GM23338 (cell line): ENCODE measurements around the gene AP1S3. TPM values are rescaled to one million over a fixed set of nuclear protein-coding genes. Genes with fewer than 3 reads are reported as not detected.

Experiments used
- ATAC-seq: fragments of 200-7000 bp; cut with Tn5 transposase; 3 replicates; pipeline ENCODE4 v1.9.1; 2020
- DNase-seq: peaks from one replicate; pipeline ENCODE4 v3.0.0-alpha.2; 2015; ENCODE audit warnings: low spot score
- H2AFZ ChIP-seq: fragments of 200-600 bp; sonication (generic); 2 replicates; pipeline ENCODE4 v1.8.0; 2016; ENCODE audit warnings: antibody characterized with exemption, mild to moderate bottlenecking, moderate library complexity
- H3F3A ChIP-seq: fragments of 200-600 bp; sonication (generic); replicated peaks from 2 replicates; pipeline ENCODE4 v1.8.0; 2017; ENCODE audit warnings: antibody characterized with exemption, mixed run types, low read depth
- H3K27ac ChIP-seq: fragments of 200-600 bp; sonication (generic); 2 replicates; pipeline ENCODE4 v1.6.1; 2016; ENCODE audit warnings: low read depth
- H3K27me3 ChIP-seq: fragments of 200-600 bp; sonication (generic); 2 replicates; pipeline ENCODE4 v1.8.0; 2016; ENCODE audit warnings: mild to moderate bottlenecking, mixed run types, moderate library complexity; ENCODE audit not compliant: insufficient read depth
- H3K36me3 ChIP-seq: fragments of 200-600 bp; sonication (generic); 2 replicates; pipeline ENCODE4 v1.8.0; 2016; ENCODE audit warnings: mild to moderate bottlenecking; ENCODE audit not compliant: insufficient read depth
- H3K4me1 ChIP-seq: fragments of 200-600 bp; sonication (generic); 2 replicates; pipeline ENCODE4 v1.8.0; 2016; ENCODE audit warnings: mild to moderate bottlenecking, moderate library complexity; ENCODE audit not compliant: insufficient read depth
- H3K4me2 ChIP-seq: fragments of 200-600 bp; sonication (generic); 2 replicates; pipeline ENCODE4 v1.7.1; 2017; ENCODE audit warnings: mixed run types
- H3K4me3 ChIP-seq: fragments of 200-600 bp; sonication (generic); 2 replicates; pipeline ENCODE4 v1.6.1; 2016; ENCODE audit warnings: mixed run types
- H3K79me2 ChIP-seq: fragments of 200-600 bp; sonication (generic); replicated peaks from 2 replicates; pipeline ENCODE4 v1.8.0; 2017; ENCODE audit warnings: mild to moderate bottlenecking; ENCODE audit not compliant: insufficient read depth
- H3K9me2 ChIP-seq: fragments of 200-600 bp; sonication (generic); 2 replicates; pipeline ENCODE4 v1.8.0; 2017; ENCODE audit not compliant: insufficient read depth
- H4K20me1 ChIP-seq: fragments of 200-600 bp; sonication (generic); replicated peaks from 2 replicates; pipeline ENCODE4 v1.8.0; 2017; ENCODE audit warnings: mild to moderate bottlenecking; ENCODE audit not compliant: insufficient read depth
- H3K27ac Mint-ChIP-seq: 2 replicates; pipeline ENCODE4 v1.8.0; 2020; ENCODE audit warnings: inconsistent platforms, mild to moderate bottlenecking, moderate library complexity, mixed read lengths
- H3K27me3 Mint-ChIP-seq: 3 replicates; pipeline ENCODE4 v1.8.0; 2022; ENCODE audit warnings: low read depth, mild to moderate bottlenecking, moderate library complexity, mixed read lengths, inconsistent platforms; ENCODE audit not compliant: insufficient read depth, poor library complexity
- H3K36me3 Mint-ChIP-seq: 3 replicates; pipeline ENCODE4 v1.8.0; 2021; ENCODE audit warnings: low read depth, mild to moderate bottlenecking, inconsistent platforms, moderate library complexity, mixed read lengths
- H3K4me1 Mint-ChIP-seq: 3 replicates; pipeline ENCODE4 v1.8.0; 2020; ENCODE audit warnings: mild to moderate bottlenecking, inconsistent platforms, mixed read lengths
- H3K4me3 Mint-ChIP-seq: 3 replicates; pipeline ENCODE4 v1.8.0; 2021; ENCODE audit warnings: moderate library complexity, mild to moderate bottlenecking, inconsistent platforms, mixed read lengths
- H3K9me3 Mint-ChIP-seq: 3 replicates; pipeline ENCODE4 v1.8.0; 2020; ENCODE audit warnings: moderate library complexity, mild to moderate bottlenecking, inconsistent platforms, mixed read lengths
- EZH2 ChIP-seq: fragments of 200-600 bp; sonication (generic); IDR thresholded peaks from one replicate; pipeline ENCODE4 v1.8.0; 2017; ENCODE audit warnings: antibody characterized with exemption, mild to moderate bottlenecking, low read depth; ENCODE audit not compliant: unreplicated experiment
- JUNB ChIP-seq: IDR thresholded peaks from one replicate; pipeline ENCODE4 v1.6.1; 2016; ENCODE audit warnings: antibody characterized with exemption; ENCODE audit not compliant: unreplicated experiment
- POLR2AphosphoS5 ChIP-seq: IDR thresholded peaks from 2 replicates; pipeline ENCODE4 v1.6.1; 2016; ENCODE audit warnings: antibody characterized with exemption, low read depth
- STAT1 ChIP-seq: IDR thresholded peaks from one replicate; pipeline ENCODE4 v1.6.1; 2016; ENCODE audit warnings: antibody characterized with exemption; ENCODE audit not compliant: unreplicated experiment
- ZNF114 ChIP-seq: fragments of 250-450 bp; sonication (Bioruptor Pico); IDR thresholded peaks from 2 replicates; pipeline ENCODE4 v1.5.0; 2020; ENCODE audit warnings: mild to moderate bottlenecking, moderate library complexity
- ZNF331 ChIP-seq: fragments of 250-450 bp; sonication (Bioruptor Pico); IDR thresholded peaks from 2 replicates; pipeline ENCODE4 v1.5.0; 2020; ENCODE audit warnings: low read depth, mild to moderate bottlenecking, moderate library complexity
- polyA plus RNA-seq: library from polyadenylated mRNA; unstranded; fragments of >200 nt; fragmentation: Nextera tagmentation; extraction: Ambion mirVana; gene quantifications from 2 replicates; pipeline ENCODE4 v1.2.1, GENCODE V29; 2016
- total RNA-seq: library from RNA; depleted of rRNA; stranded (reverse); fragments of >200 nt; shearing (Covaris generic); gene quantifications from 2 replicates; pipeline ENCODE4 v1.2.3, GENCODE V29; 2014
- TF ChIP-seq, protein P1 (sequence below): IDR thresholded peaks from 2 replicates; pipeline ENCODE4 v1.6.1; 2016; ENCODE audit warnings: antibody characterized with exemption
- TF ChIP-seq, protein P2 (sequence below), 2 experiments: fragments of 200-600 bp in 1 of 2; sonication (generic) in 1 of 2; conservative IDR thresholded peaks; 2 replicates each; pipeline versions ENCODE4 v1.5.1 to v1.6.1; 2016 to 2017; ENCODE audit warnings: antibody characterized with exemption in 2 of 2, low read depth in 2 of 2, mild to moderate bottlenecking in 2 of 2, moderate library complexity in 1 of 2
- TF ChIP-seq, protein P3 (sequence below): IDR thresholded peaks from one replicate; pipeline ENCODE4 v1.6.1; 2018; ENCODE audit warnings: antibody characterized with exemption; ENCODE audit not compliant: unreplicated experiment
- TF ChIP-seq, protein P4 (sequence below): fragments of 250-450 bp; sonication (Bioruptor Pico); IDR thresholded peaks from 2 replicates; pipeline ENCODE4 v1.5.0; 2020; ENCODE audit warnings: mild to moderate bottlenecking, moderate library complexity

AP1S3 gene
- total and polyA plus RNA-seq, 2 experiments from 2014 or later = 8.8 to 25.5 TPM

DNA sequence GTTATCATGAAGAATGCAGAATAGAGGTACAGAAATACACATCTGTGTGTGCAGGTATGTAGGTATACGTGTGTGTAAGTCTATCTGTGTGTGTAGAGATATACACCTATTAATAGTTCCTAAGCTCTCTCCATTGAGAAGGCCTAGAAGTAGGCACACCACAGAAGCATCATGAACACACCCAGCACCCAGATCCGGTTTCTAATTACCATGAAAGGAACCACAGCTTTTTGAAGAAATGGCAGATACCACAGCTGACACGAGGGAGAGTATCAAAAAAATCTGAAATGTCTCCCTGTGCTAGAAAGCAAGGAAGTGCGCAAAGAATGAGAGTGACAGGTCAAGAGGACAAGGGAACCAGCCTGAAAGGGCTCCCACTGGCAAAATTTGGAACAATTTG, 27.7 kb upstream of the AP1S3 start:
- H3K27ac Mint-ChIP-seq = no peak overlapping the region
- no peaks in the 10 kb centered on the region for H3K9me3 Mint-ChIP-seq
- Histone ChIP-seq H3K4me2 (no peak overlapping the region), H3K9me2 (no peaks in the 10 kb centered on the region), H4K20me1 (no peaks in the 10 kb centered on the region), H3K4me3 (no peak overlapping the region), H3F3A (no peaks in the 10 kb centered on the region), H3K27me3 (no peaks in the 10 kb centered on the region), H3K79me2 (no peaks in the 10 kb centered on the region), H2AFZ (no peak overlapping the region), H3K4me1 (no peaks in the 10 kb centered on the region), H3K36me3 (no peaks in the 10 kb centered on the region), H3K27ac (0 out of 2 replicates have a peak overlapping the region, but pooled peaks have one; percentile 8)
- ATAC-seq = no peak
- peaks cover 3% of the 10 kb centered on the region; the same call in 1 of the 3 replicates for H3K4me1 Mint-ChIP-seq
- DNase-seq = no peak
- no peak overlapping the region for H3K4me3 Mint-ChIP-seq
- H3K27me3 Mint-ChIP-seq = peaks cover 4% of the 10 kb centered on the region
- TF ChIP-seq EZH2 = no peak
- H3K36me3 Mint-ChIP-seq = no peaks in the 10 kb centered on the region

DNA sequence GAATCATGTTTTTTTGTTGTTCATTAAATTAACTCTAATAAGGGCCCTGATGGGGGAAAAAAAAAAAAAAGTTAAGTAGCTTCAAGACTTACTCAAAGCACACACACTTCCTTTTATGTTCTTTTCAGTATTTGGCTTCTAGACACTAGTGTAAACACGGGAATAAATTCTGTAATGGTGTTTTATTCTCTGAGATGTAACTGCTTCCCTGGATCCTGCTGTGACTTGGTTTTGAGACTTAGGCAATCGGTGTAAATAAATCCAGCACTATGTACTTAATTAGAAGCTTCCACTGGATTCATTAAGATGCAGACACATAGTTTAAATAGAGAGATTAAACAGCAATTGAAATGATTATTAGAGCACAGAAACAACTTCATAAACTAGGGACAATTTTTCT, 26.1 kb upstream of the AP1S3 start:
- Histone ChIP-seq H3F3A (no peaks in the 10 kb centered on the region), H3K27me3 (no peaks in the 10 kb centered on the region), H2AFZ (no peak overlapping the region), H3K27ac (no peak overlapping the region), H3K4me1 (no peaks in the 10 kb centered on the region), H3K36me3 (no peaks in the 10 kb centered on the region), H4K20me1 (no peaks in the 10 kb centered on the region), H3K79me2 (no peaks in the 10 kb centered on the region), H3K4me2 (no peak overlapping the region), H3K4me3 (no peak overlapping the region), H3K9me2 (no peaks in the 10 kb centered on the region)
- Mint-ChIP-seq H3K9me3 (no peaks in the 10 kb centered on the region), H3K4me1 (peaks cover 3% of the 10 kb centered on the region; the same call in 1 of the 3 replicates), H3K27ac (no peak overlapping the region), H3K27me3 (peaks cover 7% of the 10 kb centered on the region), H3K36me3 (no peaks in the 10 kb centered on the region), H3K4me3 (no peak overlapping the region)
- ATAC-seq (no peak), DNase-seq (no peak)
- no peak for TF ChIP-seq STAT1
- no peak for TF ChIP-seq POLR2AphosphoS5
- TF ChIP-seq, protein P1, sequence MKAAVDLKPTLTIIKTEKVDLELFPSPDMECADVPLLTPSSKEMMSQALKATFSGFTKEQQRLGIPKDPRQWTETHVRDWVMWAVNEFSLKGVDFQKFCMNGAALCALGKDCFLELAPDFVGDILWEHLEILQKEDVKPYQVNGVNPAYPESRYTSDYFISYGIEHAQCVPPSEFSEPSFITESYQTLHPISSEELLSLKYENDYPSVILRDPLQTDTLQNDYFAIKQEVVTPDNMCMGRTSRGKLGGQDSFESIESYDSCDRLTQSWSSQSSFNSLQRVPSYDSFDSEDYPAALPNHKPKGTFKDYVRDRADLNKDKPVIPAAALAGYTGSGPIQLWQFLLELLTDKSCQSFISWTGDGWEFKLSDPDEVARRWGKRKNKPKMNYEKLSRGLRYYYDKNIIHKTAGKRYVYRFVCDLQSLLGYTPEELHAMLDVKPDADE = no peak
- TF ChIP-seq, protein P2, sequence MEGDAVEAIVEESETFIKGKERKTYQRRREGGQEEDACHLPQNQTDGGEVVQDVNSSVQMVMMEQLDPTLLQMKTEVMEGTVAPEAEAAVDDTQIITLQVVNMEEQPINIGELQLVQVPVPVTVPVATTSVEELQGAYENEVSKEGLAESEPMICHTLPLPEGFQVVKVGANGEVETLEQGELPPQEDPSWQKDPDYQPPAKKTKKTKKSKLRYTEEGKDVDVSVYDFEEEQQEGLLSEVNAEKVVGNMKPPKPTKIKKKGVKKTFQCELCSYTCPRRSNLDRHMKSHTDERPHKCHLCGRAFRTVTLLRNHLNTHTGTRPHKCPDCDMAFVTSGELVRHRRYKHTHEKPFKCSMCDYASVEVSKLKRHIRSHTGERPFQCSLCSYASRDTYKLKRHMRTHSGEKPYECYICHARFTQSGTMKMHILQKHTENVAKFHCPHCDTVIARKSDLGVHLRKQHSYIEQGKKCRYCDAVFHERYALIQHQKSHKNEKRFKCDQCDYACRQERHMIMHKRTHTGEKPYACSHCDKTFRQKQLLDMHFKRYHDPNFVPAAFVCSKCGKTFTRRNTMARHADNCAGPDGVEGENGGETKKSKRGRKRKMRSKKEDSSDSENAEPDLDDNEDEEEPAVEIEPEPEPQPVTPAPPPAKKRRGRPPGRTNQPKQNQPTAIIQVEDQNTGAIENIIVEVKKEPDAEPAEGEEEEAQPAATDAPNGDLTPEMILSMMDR (conservative IDR thresholded peaks at IDR 0.05; ENCODE audit: low read depth in 2 of 2) = no peak
- TF ChIP-seq, protein P3, sequence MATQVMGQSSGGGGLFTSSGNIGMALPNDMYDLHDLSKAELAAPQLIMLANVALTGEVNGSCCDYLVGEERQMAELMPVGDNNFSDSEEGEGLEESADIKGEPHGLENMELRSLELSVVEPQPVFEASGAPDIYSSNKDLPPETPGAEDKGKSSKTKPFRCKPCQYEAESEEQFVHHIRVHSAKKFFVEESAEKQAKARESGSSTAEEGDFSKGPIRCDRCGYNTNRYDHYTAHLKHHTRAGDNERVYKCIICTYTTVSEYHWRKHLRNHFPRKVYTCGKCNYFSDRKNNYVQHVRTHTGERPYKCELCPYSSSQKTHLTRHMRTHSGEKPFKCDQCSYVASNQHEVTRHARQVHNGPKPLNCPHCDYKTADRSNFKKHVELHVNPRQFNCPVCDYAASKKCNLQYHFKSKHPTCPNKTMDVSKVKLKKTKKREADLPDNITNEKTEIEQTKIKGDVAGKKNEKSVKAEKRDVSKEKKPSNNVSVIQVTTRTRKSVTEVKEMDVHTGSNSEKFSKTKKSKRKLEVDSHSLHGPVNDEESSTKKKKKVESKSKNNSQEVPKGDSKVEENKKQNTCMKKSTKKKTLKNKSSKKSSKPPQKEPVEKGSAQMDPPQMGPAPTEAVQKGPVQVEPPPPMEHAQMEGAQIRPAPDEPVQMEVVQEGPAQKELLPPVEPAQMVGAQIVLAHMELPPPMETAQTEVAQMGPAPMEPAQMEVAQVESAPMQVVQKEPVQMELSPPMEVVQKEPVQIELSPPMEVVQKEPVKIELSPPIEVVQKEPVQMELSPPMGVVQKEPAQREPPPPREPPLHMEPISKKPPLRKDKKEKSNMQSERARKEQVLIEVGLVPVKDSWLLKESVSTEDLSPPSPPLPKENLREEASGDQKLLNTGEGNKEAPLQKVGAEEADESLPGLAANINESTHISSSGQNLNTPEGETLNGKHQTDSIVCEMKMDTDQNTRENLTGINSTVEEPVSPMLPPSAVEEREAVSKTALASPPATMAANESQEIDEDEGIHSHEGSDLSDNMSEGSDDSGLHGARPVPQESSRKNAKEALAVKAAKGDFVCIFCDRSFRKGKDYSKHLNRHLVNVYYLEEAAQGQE = no peak
- TF ChIP-seq JUNB = no peak
- TF ChIP-seq, protein P4, sequence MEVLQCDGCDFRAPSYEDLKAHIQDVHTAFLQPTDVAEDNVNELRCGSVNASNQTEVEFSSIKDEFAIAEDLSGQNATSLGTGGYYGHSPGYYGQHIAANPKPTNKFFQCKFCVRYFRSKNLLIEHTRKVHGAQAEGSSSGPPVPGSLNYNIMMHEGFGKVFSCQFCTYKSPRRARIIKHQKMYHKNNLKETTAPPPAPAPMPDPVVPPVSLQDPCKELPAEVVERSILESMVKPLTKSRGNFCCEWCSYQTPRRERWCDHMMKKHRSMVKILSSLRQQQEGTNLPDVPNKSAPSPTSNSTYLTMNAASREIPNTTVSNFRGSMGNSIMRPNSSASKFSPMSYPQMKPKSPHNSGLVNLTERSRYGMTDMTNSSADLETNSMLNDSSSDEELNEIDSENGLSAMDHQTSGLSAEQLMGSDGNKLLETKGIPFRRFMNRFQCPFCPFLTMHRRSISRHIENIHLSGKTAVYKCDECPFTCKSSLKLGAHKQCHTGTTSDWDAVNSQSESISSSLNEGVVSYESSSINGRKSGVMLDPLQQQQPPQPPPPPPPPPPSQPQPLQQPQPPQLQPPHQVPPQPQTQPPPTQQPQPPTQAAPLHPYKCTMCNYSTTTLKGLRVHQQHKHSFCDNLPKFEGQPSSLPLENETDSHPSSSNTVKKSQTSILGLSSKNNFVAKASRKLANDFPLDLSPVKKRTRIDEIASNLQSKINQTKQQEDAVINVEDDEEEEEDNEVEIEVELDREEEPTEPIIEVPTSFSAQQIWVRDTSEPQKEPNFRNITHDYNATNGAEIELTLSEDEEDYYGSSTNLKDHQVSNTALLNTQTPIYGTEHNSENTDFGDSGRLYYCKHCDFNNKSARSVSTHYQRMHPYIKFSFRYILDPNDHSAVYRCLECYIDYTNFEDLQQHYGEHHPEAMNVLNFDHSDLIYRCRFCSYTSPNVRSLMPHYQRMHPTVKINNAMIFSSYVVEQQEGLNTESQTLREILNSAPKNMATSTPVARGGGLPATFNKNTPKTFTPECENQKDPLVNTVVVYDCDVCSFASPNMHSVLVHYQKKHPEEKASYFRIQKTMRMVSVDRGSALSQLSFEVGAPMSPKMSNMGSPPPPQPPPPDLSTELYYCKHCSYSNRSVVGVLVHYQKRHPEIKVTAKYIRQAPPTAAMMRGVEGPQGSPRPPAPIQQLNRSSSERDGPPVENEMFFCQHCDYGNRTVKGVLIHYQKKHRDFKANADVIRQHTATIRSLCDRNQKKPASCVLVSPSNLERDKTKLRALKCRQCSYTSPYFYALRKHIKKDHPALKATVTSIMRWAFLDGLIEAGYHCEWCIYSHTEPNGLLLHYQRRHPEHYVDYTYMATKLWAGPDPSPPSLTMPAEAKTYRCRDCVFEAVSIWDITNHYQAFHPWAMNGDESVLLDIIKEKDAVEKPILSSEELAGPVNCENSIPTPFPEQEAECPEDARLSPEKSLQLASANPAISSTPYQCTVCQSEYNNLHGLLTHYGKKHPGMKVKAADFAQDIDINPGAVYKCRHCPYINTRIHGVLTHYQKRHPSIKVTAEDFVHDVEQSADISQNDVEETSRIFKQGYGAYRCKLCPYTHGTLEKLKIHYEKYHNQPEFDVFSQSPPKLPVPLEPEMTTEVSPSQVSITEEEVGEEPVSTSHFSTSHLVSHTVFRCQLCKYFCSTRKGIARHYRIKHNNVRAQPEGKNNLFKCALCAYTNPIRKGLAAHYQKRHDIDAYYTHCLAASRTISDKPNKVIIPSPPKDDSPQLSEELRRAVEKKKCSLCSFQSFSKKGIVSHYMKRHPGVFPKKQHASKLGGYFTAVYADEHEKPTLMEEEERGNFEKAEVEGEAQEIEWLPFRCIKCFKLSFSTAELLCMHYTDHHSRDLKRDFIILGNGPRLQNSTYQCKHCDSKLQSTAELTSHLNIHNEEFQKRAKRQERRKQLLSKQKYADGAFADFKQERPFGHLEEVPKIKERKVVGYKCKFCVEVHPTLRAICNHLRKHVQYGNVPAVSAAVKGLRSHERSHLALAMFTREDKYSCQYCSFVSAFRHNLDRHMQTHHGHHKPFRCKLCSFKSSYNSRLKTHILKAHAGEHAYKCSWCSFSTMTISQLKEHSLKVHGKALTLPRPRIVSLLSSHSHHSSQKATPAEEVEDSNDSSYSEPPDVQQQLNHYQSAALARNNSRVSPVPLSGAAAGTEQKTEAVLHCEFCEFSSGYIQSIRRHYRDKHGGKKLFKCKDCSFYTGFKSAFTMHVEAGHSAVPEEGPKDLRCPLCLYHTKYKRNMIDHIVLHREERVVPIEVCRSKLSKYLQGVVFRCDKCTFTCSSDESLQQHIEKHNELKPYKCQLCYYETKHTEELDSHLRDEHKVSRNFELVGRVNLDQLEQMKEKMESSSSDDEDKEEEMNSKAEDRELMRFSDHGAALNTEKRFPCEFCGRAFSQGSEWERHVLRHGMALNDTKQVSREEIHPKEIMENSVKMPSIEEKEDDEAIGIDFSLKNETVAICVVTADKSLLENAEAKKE (CRISPR knock-in tag) = no peak
- no peak for TF ChIP-seq ZNF114 (CRISPR knock-in tag)
- no peak for TF ChIP-seq ZNF331 (CRISPR knock-in tag)
- no peak for TF ChIP-seq EZH2
